HFFc6 (cell line): ENCODE data around the gene DDX42. TPM values are rescaled to one million over a fixed set of nuclear protein-coding genes. Genes with fewer than 3 reads are reported as not detected.

Source experiments
- DNase-seq: peaks from one replicate; pipeline ENCODE4 v3.0.0-alpha.2; 2018
- H3K27ac Mint-ChIP-seq: 2 replicates; pipeline ENCODE4 v1.8.0; 2020; ENCODE audit warnings: mild to moderate bottlenecking, mixed read lengths
- H3K27me3 Mint-ChIP-seq: 2 replicates; pipeline ENCODE4 v1.8.0; 2021; ENCODE audit warnings: mild to moderate bottlenecking, moderate library complexity, mixed read lengths; ENCODE audit not compliant: insufficient read depth
- H3K36me3 Mint-ChIP-seq: 2 replicates; pipeline ENCODE4 v1.8.0; 2021; ENCODE audit warnings: low read depth, mixed read lengths
- H3K4me1 Mint-ChIP-seq: 2 replicates; pipeline ENCODE4 v1.8.0; 2020; ENCODE audit warnings: low read depth, mixed read lengths
- H3K4me3 Mint-ChIP-seq: 2 replicates; pipeline ENCODE4 v1.8.0; 2020; ENCODE audit warnings: mild to moderate bottlenecking, moderate library complexity, mixed read lengths
- H3K9me3 Mint-ChIP-seq: 2 replicates; pipeline ENCODE4 v1.8.0; 2020; ENCODE audit warnings: mild to moderate bottlenecking, mixed read lengths
- total RNA-seq, 6 experiments: library from RNA; stranded (reverse); fragmentation: NEBNext Ultra II Directional; extraction: Animal tissue kit (Norgen Biotek cat#: 25700); gene quantifications; 2 replicates in 1 of 6; 3 replicates in 5 of 6; pipeline ENCODE4 v1.2.3, GENCODE V29; 2021
- TF ChIP-seq, protein P1 (sequence below): fragments of 200-600 bp; sonication (generic); IDR thresholded peaks from 2 replicates; pipeline ENCODE4 v1.5.0; 2021; ENCODE audit warnings: antibody characterized with exemption, mild to moderate bottlenecking

The DDX42 gene
- total RNA-seq, 6 experiments from 2014 or later: 76.2 to 88.4 (median 80.2) TPM

GRCh38 chr17:63805591-63805990, 31.6 kb downstream of the DDX42 start:
- no peak for DNase-seq
- Mint-ChIP-seq H3K9me3 (no peaks in the 10 kb centered on the region), H3K4me1 (no peaks in the 10 kb centered on the region), H3K4me3 (no peak overlapping the region), H3K27me3 (no peaks in the 10 kb centered on the region), H3K36me3 (peaks cover 46% of the 10 kb centered on the region), H3K27ac (no peak overlapping the region)
- TF ChIP-seq, protein P1, sequence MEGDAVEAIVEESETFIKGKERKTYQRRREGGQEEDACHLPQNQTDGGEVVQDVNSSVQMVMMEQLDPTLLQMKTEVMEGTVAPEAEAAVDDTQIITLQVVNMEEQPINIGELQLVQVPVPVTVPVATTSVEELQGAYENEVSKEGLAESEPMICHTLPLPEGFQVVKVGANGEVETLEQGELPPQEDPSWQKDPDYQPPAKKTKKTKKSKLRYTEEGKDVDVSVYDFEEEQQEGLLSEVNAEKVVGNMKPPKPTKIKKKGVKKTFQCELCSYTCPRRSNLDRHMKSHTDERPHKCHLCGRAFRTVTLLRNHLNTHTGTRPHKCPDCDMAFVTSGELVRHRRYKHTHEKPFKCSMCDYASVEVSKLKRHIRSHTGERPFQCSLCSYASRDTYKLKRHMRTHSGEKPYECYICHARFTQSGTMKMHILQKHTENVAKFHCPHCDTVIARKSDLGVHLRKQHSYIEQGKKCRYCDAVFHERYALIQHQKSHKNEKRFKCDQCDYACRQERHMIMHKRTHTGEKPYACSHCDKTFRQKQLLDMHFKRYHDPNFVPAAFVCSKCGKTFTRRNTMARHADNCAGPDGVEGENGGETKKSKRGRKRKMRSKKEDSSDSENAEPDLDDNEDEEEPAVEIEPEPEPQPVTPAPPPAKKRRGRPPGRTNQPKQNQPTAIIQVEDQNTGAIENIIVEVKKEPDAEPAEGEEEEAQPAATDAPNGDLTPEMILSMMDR: no peak

GRCh38 chr17:63809970-63810369, 36.0 kb downstream of the DDX42 start:
- no peak for DNase-seq
- Mint-ChIP-seq H3K27ac (no peak overlapping the region), H3K4me3 (no peak overlapping the region), H3K27me3 (no peaks in the 10 kb centered on the region), H3K36me3 (peaks cover 66% of the 10 kb centered on the region), H3K4me1 (no peaks in the 10 kb centered on the region), H3K9me3 (no peaks in the 10 kb centered on the region)
- TF ChIP-seq, protein P1: no peak

- Mint-ChIP-seq H3K27ac (no peak overlapping the region), H3K4me1 (peaks cover 17% of the 10 kb centered on the region), H3K9me3 (no peaks in the 10 kb centered on the region), H3K4me3 (no peak overlapping the region), H3K27me3 (peaks cover 4% of the 10 kb centered on the region; the same call in 1 of the 2 replicates), H3K36me3 (peaks cover 71% of the 10 kb centered on the region)
- no peak for DNase-seq
- TF ChIP-seq, protein P1: no peak
These were observed 42.2 kb downstream of the DDX42 start for GRCh38 chr17:63816123-63816522.

GRCh38 chr17:63816669-63817068, 42.7 kb downstream of the DDX42 start:
- peak overlapping the region; percentile 43; the same call in 1 of the 2 replicates for H3K27ac Mint-ChIP-seq
- DNase-seq: no peak
- peaks cover 17% of the 10 kb centered on the region for H3K4me1 Mint-ChIP-seq
- H3K9me3 Mint-ChIP-seq: no peaks in the 10 kb centered on the region
- H3K36me3 Mint-ChIP-seq: peaks cover 70% of the 10 kb centered on the region
- H3K27me3 Mint-ChIP-seq: peaks cover 6% of the 10 kb centered on the region; the same call in 1 of the 2 replicates
- no peak overlapping the region for H3K4me3 Mint-ChIP-seq
- TF ChIP-seq, protein P1: no peak

DNA sequence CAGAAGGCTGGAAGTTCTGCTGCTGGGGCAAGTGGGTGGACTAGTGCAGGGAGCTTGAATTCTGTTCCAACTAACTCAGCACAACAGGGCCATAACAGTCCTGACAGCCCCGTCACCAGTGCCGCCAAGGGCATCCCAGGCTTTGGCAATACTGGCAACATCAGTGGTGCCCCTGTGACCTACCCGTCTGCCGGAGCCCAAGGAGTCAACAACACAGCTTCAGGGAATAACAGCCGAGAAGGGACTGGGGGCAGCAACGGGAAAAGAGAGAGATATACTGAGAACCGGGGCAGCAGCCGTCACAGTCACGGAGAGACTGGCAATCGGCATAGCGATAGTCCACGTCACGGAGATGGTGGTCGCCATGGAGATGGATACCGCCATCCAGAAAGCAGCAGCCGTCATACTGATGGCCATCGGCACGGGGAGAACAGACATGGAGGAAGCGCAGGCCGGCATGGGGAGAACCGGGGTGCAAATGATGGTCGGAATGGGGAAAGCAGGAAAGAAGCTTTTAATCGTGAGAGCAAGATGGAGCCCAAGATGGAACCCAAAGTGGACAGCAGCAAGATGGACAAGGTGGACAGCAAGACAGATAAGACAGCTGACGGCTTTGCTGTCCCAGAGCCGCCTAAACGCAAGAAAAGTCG, 43.9 kb downstream of the DDX42 start:
- H3K4me1 Mint-ChIP-seq: peaks cover 17% of the 10 kb centered on the region

More for the DNA sequence above, 43.9 kb downstream of the DDX42 start:
- Mint-ChIP-seq H3K27me3 (peaks cover 6% of the 10 kb centered on the region; the same call in 1 of the 2 replicates), H3K4me3 (no peak overlapping the region), H3K27ac (peak overlapping the region; percentile 3; the same call in 1 of the 2 replicates), H3K9me3 (no peaks in the 10 kb centered on the region), H3K36me3 (peaks cover 71% of the 10 kb centered on the region)
- TF ChIP-seq, protein P1: no peak
- no peak for DNase-seq
